Bronchial epithelial cell (primary cell): ENCODE measurements around the gene LIMK1. TPM values are rescaled to one million over a fixed set of nuclear protein-coding genes. Genes with fewer than 3 reads are reported as not detected.

Source experiments
- DNase-seq: peaks from one replicate; pipeline ENCODE4 v3.0.0-alpha.2; 2010; ENCODE audit warnings: low read depth
- FAIRE-seq: peaks from 2 replicates; lab custom pipeline; 2011; peaks lifted over from hg19 to GRCh38; lab: Jason Lieb, UNC
- H3K27me3 ChIP-seq: 2 replicates; pipeline ENCODE4 v1.5.1; 2011; ENCODE audit warnings: low read length; ENCODE audit not compliant: control insufficient read depth, insufficient read depth
- H3K36me3 ChIP-seq: 2 replicates; pipeline ENCODE4 v1.5.1; 2011; ENCODE audit warnings: low read length; ENCODE audit not compliant: control insufficient read depth, insufficient read depth
- H3K4me3 ChIP-seq: 2 replicates; pipeline ENCODE4 v1.5.1; 2011; ENCODE audit warnings: mild to moderate bottlenecking, low read depth, low read length, control low read depth
- CTCF ChIP-seq: IDR thresholded peaks from 2 replicates; pipeline ENCODE4 v1.5.1; 2011; ENCODE audit warnings: mild to moderate bottlenecking, moderate library complexity, low read length, control low read depth, inconsistent platforms; ENCODE audit not compliant: insufficient read depth, severe bottlenecking
- total RNA-seq: library from RNA; depleted of rRNA; stranded (reverse); fragments of >200 nt; gene quantifications from 2 replicates; pipeline ENCODE4 v1.2.1, GENCODE V29; 2014

Gene LIMK1
- total RNA-seq, 1 donor from 2014 or later: 11.6 TPM

- peaks cover 9% of the 10 kb centered on the region for H3K36me3 ChIP-seq
- no peak overlapping the region for H3K4me3 ChIP-seq
- no peak for FAIRE-seq
- TF ChIP-seq CTCF: no peak
- no peak for DNase-seq
- no peaks in the 10 kb centered on the region for H3K27me3 ChIP-seq
Measured at GRCh38 chr7:74093671-74094223, 10.1 kb downstream of the LIMK1 start.

GRCh38 chr7:74094224-74095101 is 10.9 kb downstream of the LIMK1 start:
- no peak for FAIRE-seq
- Histone ChIP-seq H3K36me3 (peaks cover 16% of the 10 kb centered on the region), H3K27me3 (no peaks in the 10 kb centered on the region), H3K4me3 (no peak overlapping the region)
- TF ChIP-seq CTCF: no peak
- DNase-seq: peak; percentile 86

- Histone ChIP-seq H3K27me3 (no peaks in the 10 kb centered on the region), H3K4me3 (no peak overlapping the region), H3K36me3 (peaks cover 16% of the 10 kb centered on the region)
- no peak for FAIRE-seq
- TF ChIP-seq CTCF: no peak
- DNase-seq: no peak
Measured at GRCh38 chr7:74095135-74095534, 11.5 kb downstream of the LIMK1 start.

- no peak for FAIRE-seq
- no peaks in the 10 kb centered on the region for H3K27me3 ChIP-seq
- peaks cover 18% of the 10 kb centered on the region for H3K36me3 ChIP-seq
Measured at GRCh38 chr7:74097937-74098614, 14.5 kb downstream of the LIMK1 start.

GRCh38 chr7:74099031-74099430 is 15.4 kb downstream of the LIMK1 start:
- TF ChIP-seq CTCF: no peak
- FAIRE-seq (no peak), DNase-seq (no peak)
- no peak overlapping the region for H3K4me3 ChIP-seq
- no peaks in the 10 kb centered on the region for H3K27me3 ChIP-seq
- H3K36me3 ChIP-seq: peaks cover 18% of the 10 kb centered on the region

More at GRCh38 chr7:74097937-74098614, 14.5 kb downstream of the LIMK1 start:
- DNase-seq: peak; percentile 90
- TF ChIP-seq CTCF: no peak
- no peak overlapping the region for H3K4me3 ChIP-seq
